Spinal cord (tissue), 10 donors: ENCODE measurements around the gene SIRT3. TPM values are rescaled to one million over a fixed set of nuclear protein-coding genes. Genes with fewer than 3 reads are reported as not detected.

Source experiments
- DNase-seq, 6 donors: peaks; one replicate each; pipeline versions ENCODE4 v3.0.0 to v3.0.0-alpha.2; 2013 to 2015; ENCODE audit warnings: low spot score in 6 of 6, low read depth in 4 of 6
- H3K27ac ChIP-seq: one replicate; pipeline ENCODE4 v1.5.1; 2013; ENCODE audit warnings: low read depth, low read length, control low read depth
- H3K27me3 ChIP-seq: one replicate; pipeline ENCODE4 v1.6.1; 2013; ENCODE audit warnings: low read length; ENCODE audit not compliant: control insufficient read depth, insufficient read depth
- H3K36me3 ChIP-seq: one replicate; pipeline ENCODE4 v1.6.1; 2013; ENCODE audit warnings: low read length; ENCODE audit not compliant: control insufficient read depth, insufficient read depth
- H3K4me1 ChIP-seq: one replicate; pipeline ENCODE4 v1.6.1; 2013; ENCODE audit warnings: low read length; ENCODE audit not compliant: control insufficient read depth, insufficient read depth
- H3K4me3 ChIP-seq: one replicate; pipeline ENCODE4 v1.5.1; 2013; ENCODE audit warnings: low read depth, low read length, control low read depth
- H3K9me3 ChIP-seq: one replicate; pipeline ENCODE4 v1.6.1; 2013; ENCODE audit warnings: low read length; ENCODE audit not compliant: control insufficient read depth, insufficient read depth
- WGBS: methylation state at CpG from one replicate; pipeline ENCODE4 v1.1.5; 2013; ENCODE audit warnings: missing lambda C conversion rate; ENCODE audit not compliant: insufficient coverage; 5-methylcytosine and 5-hydroxymethylcytosine counted together
- polyA plus RNA-seq, 2 donors: library from polyadenylated mRNA; unstranded; fragments of 120-200 nt; gene quantifications; one replicate each; pipeline ENCODE4 v1.2.1, GENCODE V29; 2013; ENCODE audit not compliant: insufficient read length in 2 of 2
- total RNA-seq, 2 donors: library from RNA; depleted of rRNA in 1 of 2; stranded (reverse); fragments of 120-200 nt in 1 of 2; fragments of >200 nt in 1 of 2; gene quantifications; one replicate each; pipeline versions ENCODE4 v1.2.3 to v1.2.4, GENCODE V29; 2013 to 2014
- donor health status: healthy.

The SIRT3 gene
- total and polyA plus RNA-seq, 4 donors: 15.3 to 58.0 (median 34.5) TPM

DNA sequence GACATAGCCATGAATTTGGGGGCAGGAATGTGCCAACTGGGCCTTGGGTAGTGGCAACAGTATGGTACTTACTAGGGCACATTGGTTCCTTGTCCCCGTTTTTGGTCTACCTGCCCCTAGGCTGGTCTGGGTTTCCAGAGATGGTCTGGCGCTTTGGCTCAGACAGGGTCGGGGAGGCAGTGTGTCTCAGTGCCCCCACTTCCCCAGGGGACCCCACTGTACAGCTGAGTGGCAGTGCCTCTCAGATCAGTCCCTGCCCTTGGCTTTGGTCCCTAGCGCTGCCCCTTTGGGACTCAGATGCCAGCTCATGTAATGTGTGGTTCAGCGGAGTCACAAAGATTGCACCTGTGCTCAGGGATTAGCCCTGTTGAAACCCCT is 25.4 kb downstream of the SIRT3 start:
- Histone ChIP-seq H3K27me3 (no peaks in the 10 kb centered on the region), H3K9me3 (no peaks in the 10 kb centered on the region), H3K4me3 (no peak overlapping the region), H3K27ac (no peak overlapping the region), H3K36me3 (peaks cover 71% of the 10 kb centered on the region), H3K4me1 (peaks cover 37% of the 10 kb centered on the region)
- WGBS: 94% methylated on average over 4 of the region's 5 CpGs
- no peak for DNase-seq

- DNase-seq: no peak
- Histone ChIP-seq H3K27ac (no peak overlapping the region), H3K36me3 (peaks cover 71% of the 10 kb centered on the region), H3K4me1 (peaks cover 42% of the 10 kb centered on the region), H3K4me3 (peak overlapping the region; percentile 98), H3K9me3 (no peaks in the 10 kb centered on the region), H3K27me3 (no peaks in the 10 kb centered on the region)
- 92% methylated on average over 4 of the region's 9 CpGs for WGBS
Observed at GRCh38 chr11:210122-210802, 25.9 kb downstream of the SIRT3 start.

DNA sequence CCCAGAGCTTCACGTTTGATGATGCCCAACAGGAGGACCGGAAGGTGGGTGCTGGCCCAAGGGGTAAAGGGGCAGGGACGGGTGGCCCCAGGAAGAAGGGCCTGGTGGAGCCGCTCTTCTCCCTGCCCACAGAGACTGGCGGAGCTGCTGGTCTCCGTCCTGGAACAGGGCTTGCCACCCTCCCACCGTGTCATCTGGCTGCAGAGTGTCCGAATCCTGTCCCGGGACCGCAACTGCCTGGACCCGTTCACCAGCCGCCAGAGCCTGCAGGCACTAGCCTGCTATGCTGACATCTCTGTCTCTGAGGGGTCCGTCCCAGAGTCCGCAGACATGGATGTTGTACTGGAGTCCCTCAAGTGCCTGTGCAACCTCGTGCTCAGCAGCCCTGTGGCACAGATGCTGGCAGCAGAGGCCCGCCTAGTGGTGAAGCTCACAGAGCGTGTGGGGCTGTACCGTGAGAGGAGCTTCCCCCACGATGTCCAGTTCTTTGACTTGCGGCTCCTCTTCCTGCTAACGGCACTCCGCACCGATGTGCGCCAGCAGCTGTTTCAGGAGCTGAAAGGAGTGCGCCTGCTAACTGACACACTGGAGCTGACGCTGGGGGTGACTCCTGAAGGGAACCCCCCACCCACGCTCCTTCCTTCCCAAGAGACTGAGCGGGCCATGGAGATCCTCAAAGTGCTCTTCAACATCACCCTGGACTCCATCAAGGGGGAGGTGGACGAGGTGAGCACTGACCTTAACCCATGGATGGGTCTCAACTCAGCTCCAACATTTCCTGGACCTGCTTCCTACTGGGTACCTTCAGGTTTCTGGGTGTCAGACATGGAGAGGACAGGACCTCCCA is 26.6 kb downstream of the SIRT3 start:
- 59% methylated on average over 26 of the region's 29 CpGs for WGBS
- Histone ChIP-seq H3K4me1 (peaks cover 45% of the 10 kb centered on the region), H3K4me3 (peak overlapping the region; percentile 98), H3K27me3 (no peaks in the 10 kb centered on the region), H3K27ac (no peak overlapping the region), H3K9me3 (no peaks in the 10 kb centered on the region), H3K36me3 (peaks cover 71% of the 10 kb centered on the region)
- DNase-seq: no peak

DNA sequence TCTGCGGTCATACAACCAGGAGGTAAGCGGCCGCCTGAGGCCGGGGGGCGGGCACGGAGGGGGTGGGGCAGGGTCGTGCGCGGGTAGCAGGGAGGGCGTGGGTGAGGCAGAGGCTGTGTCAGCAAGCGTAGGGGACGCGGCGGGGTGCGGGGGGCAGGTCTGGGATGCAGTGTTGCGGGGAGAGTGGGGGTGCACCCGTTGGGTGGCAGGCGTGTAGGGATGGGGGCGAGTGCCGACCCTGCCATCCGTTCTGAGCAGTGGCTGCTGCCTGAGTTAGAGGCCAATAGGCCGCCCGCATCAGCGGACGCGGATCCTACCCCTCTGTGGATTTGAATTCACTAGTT is 27.3 kb downstream of the SIRT3 start:
- no peaks in the 10 kb centered on the region for H3K27me3 ChIP-seq
- H3K36me3 ChIP-seq: peaks cover 71% of the 10 kb centered on the region

DNA sequence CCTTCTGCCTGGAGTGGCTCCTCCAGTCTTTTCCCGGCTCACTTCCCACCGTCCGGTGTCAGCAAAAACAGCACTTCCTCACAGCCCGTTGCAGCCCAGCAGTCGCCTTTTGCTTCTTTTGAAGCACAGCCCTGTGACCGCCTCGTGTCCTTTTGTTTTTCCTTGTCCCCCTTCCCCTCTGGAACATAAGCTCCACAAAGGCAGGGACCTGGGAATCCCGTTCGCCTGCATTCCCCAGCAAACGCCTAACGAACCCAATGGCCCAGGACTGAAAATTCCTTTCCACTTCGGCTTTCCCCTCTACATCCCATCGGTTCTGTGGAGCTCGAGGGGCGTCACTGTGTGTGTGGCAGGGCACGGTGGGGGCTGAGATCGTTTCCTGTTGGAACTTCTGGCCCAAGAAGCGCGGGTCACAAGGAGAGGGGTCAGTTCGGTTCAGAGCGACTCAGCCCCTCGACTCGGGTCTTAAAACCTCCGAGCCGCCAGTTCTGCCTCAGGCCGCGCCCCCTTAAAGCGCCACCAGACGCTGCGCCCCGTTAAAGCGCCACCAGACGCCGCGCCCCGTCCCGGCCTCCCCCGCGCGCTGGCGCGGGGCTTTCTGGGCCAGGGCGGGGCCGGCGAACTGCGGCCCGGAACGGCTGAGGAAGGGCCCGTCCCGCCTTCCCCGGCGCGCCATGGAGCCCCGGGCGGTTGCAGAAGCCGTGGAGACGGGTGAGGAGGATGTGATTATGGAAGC is 27.8 kb downstream of the SIRT3 start:
- Histone ChIP-seq H3K4me1 (peaks cover 45% of the 10 kb centered on the region), H3K9me3 (no peaks in the 10 kb centered on the region), H3K27ac (peak overlapping the region; percentile 100), H3K36me3 (peaks cover 71% of the 10 kb centered on the region), H3K27me3 (no peaks in the 10 kb centered on the region), H3K4me3 (peak overlapping the region; percentile 98)
- DNase-seq: peak in 5 of 6 donors; percentile 50 to 92 (median 76)
- under 1% methylated on average over 48 of the region's 57 CpGs for whole genome bisulfite sequencing

More for the DNA sequence above, 27.3 kb downstream of the SIRT3 start:
- WGBS: 0% methylated on average over 24 of the region's 26 CpGs
- H3K4me3 ChIP-seq: peak overlapping the region; percentile 98
- peak overlapping the region; percentile 100 for H3K27ac ChIP-seq
- DNase-seq: no peak
- H3K9me3 ChIP-seq: no peaks in the 10 kb centered on the region
- H3K4me1 ChIP-seq: peaks cover 45% of the 10 kb centered on the region

- WGBS: 0% methylated on average over 27 of the region's 27 CpGs
- no peak for DNase-seq
Observed at GRCh38 chr11:207863-208180, 28.3 kb downstream of the SIRT3 start.

DNA sequence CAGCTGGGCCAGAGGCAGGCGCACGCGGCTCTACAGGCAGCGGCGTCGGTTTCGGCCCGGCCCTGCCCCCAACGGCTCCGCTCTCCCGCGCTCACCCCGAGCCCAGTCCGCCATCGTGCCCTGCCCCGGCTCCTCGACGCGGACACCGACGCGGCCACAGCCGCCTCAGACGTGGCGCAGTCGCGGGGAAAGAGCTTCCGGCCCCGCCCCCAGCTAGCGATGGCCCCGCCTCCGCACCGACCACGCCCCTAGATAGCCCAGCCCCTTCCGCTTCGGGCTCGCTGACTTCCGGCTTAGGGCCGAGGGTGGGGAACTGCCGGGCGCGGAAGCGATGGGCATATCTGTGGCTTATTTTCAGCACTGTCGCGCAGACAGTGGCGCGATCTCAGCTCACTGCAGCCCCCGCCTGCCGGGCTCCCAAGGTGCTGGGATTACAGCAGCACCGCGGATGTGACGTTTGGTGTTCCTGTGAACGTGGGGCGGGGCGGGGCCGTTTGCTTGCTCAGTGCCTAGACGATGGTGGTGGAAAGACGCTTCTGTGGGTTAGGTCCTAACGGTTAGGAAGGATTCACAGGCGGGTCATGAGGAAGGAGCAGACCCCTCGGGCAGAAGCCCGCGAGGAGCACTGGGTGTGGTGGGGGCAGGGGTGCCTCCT is 28.8 kb downstream of the SIRT3 start, which contains the start of the genes BET1L and RIC8A:
Gene BET1L (minus strand): TSS at position 192 of the 655 bp plus-strand sequence. CDS start 78 bp downstream, at position 114.
Gene RIC8A (plus strand): TSS at position 501 of the 655 bp plus-strand sequence. CDS start 1,147 bp downstream, outside the sequence.
- H3K36me3 ChIP-seq: peaks cover 67% of the 10 kb centered on the region
- no peaks in the 10 kb centered on the region for H3K9me3 ChIP-seq
- peak; percentile 84 to 99 (median 93) for DNase-seq
- H3K4me3 ChIP-seq: peak within 1 kb of the TSS; percentile 98
- H3K27me3 ChIP-seq: no peaks in the 10 kb centered on the region
- peaks cover 45% of the 10 kb centered on the region for H3K4me1 ChIP-seq
- 0% methylated on average over 63 of the region's 63 CpGs for WGBS
- H3K27ac ChIP-seq: peak within 1 kb of the TSS; percentile 100

More at GRCh38 chr11:207863-208180, 28.3 kb downstream of the SIRT3 start:
- H3K27me3 ChIP-seq: no peaks in the 10 kb centered on the region
- H3K9me3 ChIP-seq: no peaks in the 10 kb centered on the region
- H3K4me1 ChIP-seq: peaks cover 45% of the 10 kb centered on the region
- H3K36me3 ChIP-seq: peaks cover 70% of the 10 kb centered on the region
- H3K27ac ChIP-seq: peak overlapping the region; percentile 100
- H3K4me3 ChIP-seq: peak overlapping the region; percentile 98

- no peaks in the 10 kb centered on the region for H3K9me3 ChIP-seq
- H3K4me3 ChIP-seq: peak overlapping the region; percentile 98
- H3K4me1 ChIP-seq: peaks cover 45% of the 10 kb centered on the region
- no peaks in the 10 kb centered on the region for H3K27me3 ChIP-seq
- peaks cover 61% of the 10 kb centered on the region for H3K36me3 ChIP-seq
- WGBS: 10% methylated on average over 39 of the region's 39 CpGs
- H3K27ac ChIP-seq: peak overlapping the region; percentile 100
- peak in 1 of 6 donors; percentile 32 for DNase-seq
Observed at GRCh38 chr11:206526-207207, 29.5 kb downstream of the SIRT3 start.
